Aorta (tissue), 5 donors: ENCODE results near the gene MKRN2. TPM values are rescaled to one million over a fixed set of nuclear protein-coding genes. Genes with fewer than 3 reads are reported as not detected.

Experiments used
- ATAC-seq: fragments of 200-7000 bp; cut with Tn5 transposase; one replicate; pipeline ENCODE4 v1.9.1; 2022; ENCODE audit warnings: moderate library complexity; ENCODE audit not compliant: low FRiP score
- DNase-seq, 2 donors: peaks; one replicate each; pipeline ENCODE4 v3.0.0-alpha.2; 2020
- H3K27ac ChIP-seq, 2 donors: one replicate each; pipeline ENCODE4 v1.5.1; 2013; ENCODE audit warnings: low read length in 2 of 2, mild to moderate bottlenecking in 2 of 2, moderate library complexity in 2 of 2, control low read depth in 1 of 2, inconsistent platforms in 1 of 2, low read depth in 1 of 2
- H3K27me3 ChIP-seq, 2 donors: one replicate each; pipeline ENCODE4 v1.6.1; 2013; ENCODE audit warnings: control low read depth in 1 of 2, low read length in 1 of 2, mild to moderate bottlenecking in 1 of 2, moderate library complexity in 1 of 2; ENCODE audit not compliant: insufficient read depth in 2 of 2, control insufficient read depth in 1 of 2
- H3K36me3 ChIP-seq, 2 donors: one replicate each; pipeline ENCODE4 v1.6.1; 2013; ENCODE audit warnings: control low read depth in 1 of 2, low read length in 1 of 2, mild to moderate bottlenecking in 1 of 2; ENCODE audit not compliant: insufficient read depth in 2 of 2, control insufficient read depth in 1 of 2
- H3K4me1 ChIP-seq, 2 donors: one replicate each; pipeline ENCODE4 v1.6.1; 2013; ENCODE audit warnings: low read length in 2 of 2, control low read depth in 1 of 2, mild to moderate bottlenecking in 1 of 2, moderate library complexity in 1 of 2; ENCODE audit not compliant: insufficient read depth in 2 of 2, control insufficient read depth in 1 of 2
- H3K4me3 ChIP-seq, 2 donors: one replicate each; pipeline ENCODE4 v1.5.1; 2013; ENCODE audit warnings: low read length in 2 of 2, control low read depth in 1 of 2, mild to moderate bottlenecking in 1 of 2
- H3K9me3 ChIP-seq: one replicate; pipeline ENCODE4 v1.6.1; 2013; ENCODE audit warnings: mild to moderate bottlenecking, low read length; ENCODE audit not compliant: control insufficient read depth
- WGBS, 2 donors: extraction: QIAGEN DNeasy Blood & Tissue Kit; methylation state at CpG; one replicate each; pipeline ENCODE4 v1.1.7; 2013; 5-methylcytosine and 5-hydroxymethylcytosine counted together
- intact Hi-C, 2 donors: fragments of 100-400 bp; cut with DNase I; formaldehyde crosslinking; loops; one replicate each; pipeline versions ENCODE4 v1.14.2 to v1.15.0; 2022
- polyA plus RNA-seq, 2 donors: library from polyadenylated mRNA; stranded (reverse); fragments of 200-250 nt; gene quantifications; one replicate each; pipeline ENCODE4 v1.2.3, GENCODE V29; 2013
- total RNA-seq, 2 donors: library from RNA; stranded (reverse); fragmentation: NEBNext Ultra II Directional; extraction: Animal tissue kit (Norgen Biotek cat#: 25700); gene quantifications; one replicate each; pipeline ENCODE4 v1.2.1, GENCODE V29; 2021
- donor health status: healthy with polysubstance abuse.
- donor health status: Bipolar disorder and iron deficiency.
- donor health status: DM: no; HTN: no; CAD: no.
- donor health status: DM: no; HTN: no; CAD: no.
- donor health status: DM: yes; HTN: yes; CAD: no.

The MKRN2 gene
- total and polyA plus RNA-seq, 4 donors, result 18.8 to 22.5 (median 22.3) TPM

- no peak overlapping the region for H3K4me3 ChIP-seq
- DNase-seq (no peak), ATAC-seq (no peak)
- H3K36me3 ChIP-seq, result peaks cover 3 to 27% of the 10 kb centered on the region in 2 donors
- no peaks in the 10 kb centered on the region for H3K9me3 ChIP-seq
- no peaks in the 10 kb centered on the region for H3K4me1 ChIP-seq
- H3K27ac ChIP-seq, result no peak overlapping the region
- no peaks in the 10 kb centered on the region for H3K27me3 ChIP-seq
- WGBS, 2 donors, result 70 to 81% methylated on average over 7 of the region's 7 CpGs
- intact Hi-C loops, result loop anchor here in 1 of 2 donors (5.0 kb wide), 1 partner anchor 54 kb away; no protein-coding TSS in a partner anchor
Observed at GRCh38 chr3:12588039-12589009, 31.4 kb downstream of the MKRN2 start.

DNA sequence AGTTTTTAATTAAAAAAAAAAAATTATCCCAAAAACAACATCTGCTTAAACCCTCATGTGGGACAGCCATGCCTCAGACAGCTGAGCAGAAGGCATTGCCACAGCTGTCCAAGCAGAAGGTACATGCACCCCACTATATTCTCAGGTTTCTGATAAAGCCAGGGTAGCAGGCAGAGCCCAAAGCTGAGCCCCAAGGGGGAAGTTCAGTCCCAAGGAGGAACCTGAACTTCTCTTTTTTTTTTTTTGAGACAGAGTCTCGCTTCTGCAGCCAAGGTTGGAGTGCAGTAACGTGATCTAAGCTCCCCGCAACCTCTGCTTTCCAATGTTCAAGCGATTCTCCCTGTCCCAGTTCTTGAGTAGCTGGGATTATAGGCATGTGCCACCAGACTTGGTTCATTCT lies 33.2 kb downstream of the MKRN2 start:
- H3K27me3 ChIP-seq, result no peaks in the 10 kb centered on the region
- no peaks in the 10 kb centered on the region for H3K4me1 ChIP-seq
- H3K27ac ChIP-seq, result no peak overlapping the region
- DNase-seq (no peak), ATAC-seq (no peak)
- intact Hi-C loops, result loop anchor here in 1 of 2 donors (10.0 kb wide), 1 partner anchor 135 kb away; no protein-coding TSS in a partner anchor
- H3K4me3 ChIP-seq, result no peak overlapping the region
- WGBS, 2 donors, result 93% methylated on average over 3 of the region's 4 CpGs; no CpG with 5 or more reads in 1 of the 2 donors
- H3K9me3 ChIP-seq, result no peaks in the 10 kb centered on the region
- peaks cover 5 to 24% of the 10 kb centered on the region in 2 donors for H3K36me3 ChIP-seq

- peaks cover 3 to 20% of the 10 kb centered on the region in 2 donors for H3K36me3 ChIP-seq
- intact Hi-C loops, result loop anchor here in 1 of 2 donors (10.0 kb wide), 1 partner anchor 133 kb away; no protein-coding TSS in a partner anchor
- H3K27ac ChIP-seq, result no peak overlapping the region
- no peaks in the 10 kb centered on the region for H3K27me3 ChIP-seq
- H3K4me3 ChIP-seq, result no peak overlapping the region
- H3K9me3 ChIP-seq, result no peaks in the 10 kb centered on the region
- 93 to 94% methylated on average over 6 of the region's 6 CpGs for WGBS, 2 donors
- DNase-seq (no peak), ATAC-seq (no peak)
- H3K4me1 ChIP-seq, result no peaks in the 10 kb centered on the region
Observed at GRCh38 chr3:12591456-12591855, 34.6 kb downstream of the MKRN2 start.

DNA sequence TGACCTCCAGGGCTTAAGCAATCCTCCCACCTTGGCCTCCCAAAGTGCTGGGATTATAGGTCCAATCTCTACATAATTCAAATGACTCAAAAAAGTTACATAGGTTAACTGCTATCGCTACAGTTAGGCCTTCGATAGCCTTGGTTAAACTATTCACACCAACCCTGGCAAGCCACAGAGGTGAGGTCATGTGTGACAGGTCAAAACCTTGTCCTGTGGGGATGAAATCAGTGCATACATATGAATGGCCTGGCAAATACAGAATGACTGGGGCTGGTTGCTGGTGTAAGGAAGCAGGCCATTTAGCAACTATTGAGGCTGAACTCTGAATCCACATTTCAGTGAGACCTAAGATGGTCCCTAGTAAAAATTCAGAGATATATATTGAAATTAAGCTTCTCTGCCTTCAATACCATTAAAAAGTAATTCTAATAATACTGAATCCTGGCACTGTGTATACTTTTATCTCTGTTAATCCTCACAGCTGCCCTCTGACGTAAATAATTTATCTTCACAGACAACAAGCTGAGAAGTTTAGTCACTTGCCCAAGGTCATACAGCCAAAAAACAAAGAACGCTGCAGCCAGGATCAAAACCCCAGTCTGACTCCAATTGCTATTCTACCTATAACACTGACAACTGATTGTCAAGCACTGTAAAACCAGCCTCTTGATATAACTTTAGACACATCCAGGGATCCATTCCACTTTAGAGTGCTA lies 35.3 kb downstream of the MKRN2 start:
- DNase-seq (no peak), ATAC-seq (no peak)
- no peak overlapping the region for H3K27ac ChIP-seq
- H3K4me3 ChIP-seq, result no peak overlapping the region
- H3K36me3 ChIP-seq, result peaks cover 3 to 20% of the 10 kb centered on the region in 2 donors
- WGBS, 2 donors, result 93% methylated on average over 4 of the region's 4 CpGs
- no peaks in the 10 kb centered on the region for H3K4me1 ChIP-seq
- intact Hi-C loops, result loop anchor here in 1 of 2 donors (10.0 kb wide), 1 partner anchor 133 kb away; no protein-coding TSS in a partner anchor
- H3K9me3 ChIP-seq, result no peaks in the 10 kb centered on the region
- no peaks in the 10 kb centered on the region for H3K27me3 ChIP-seq

GRCh38 chr3:12593473-12593872 lies 36.6 kb downstream of the MKRN2 start:
- no peak overlapping the region for H3K4me3 ChIP-seq
- H3K27ac ChIP-seq, result no peak overlapping the region
- peaks cover 7 to 20% of the 10 kb centered on the region in 2 donors for H3K36me3 ChIP-seq
- 89 to 90% methylated on average over 3 of the region's 3 CpGs for WGBS, 2 donors
- no peaks in the 10 kb centered on the region for H3K9me3 ChIP-seq
- ATAC-seq, result no peak
- H3K4me1 ChIP-seq, result no peaks in the 10 kb centered on the region
- DNase-seq, result no peak
- intact Hi-C loops, result loop anchor here in 1 of 2 donors (10.0 kb wide), 1 partner anchor 131 kb away; no protein-coding TSS in a partner anchor
- H3K27me3 ChIP-seq, result no peaks in the 10 kb centered on the region

DNA sequence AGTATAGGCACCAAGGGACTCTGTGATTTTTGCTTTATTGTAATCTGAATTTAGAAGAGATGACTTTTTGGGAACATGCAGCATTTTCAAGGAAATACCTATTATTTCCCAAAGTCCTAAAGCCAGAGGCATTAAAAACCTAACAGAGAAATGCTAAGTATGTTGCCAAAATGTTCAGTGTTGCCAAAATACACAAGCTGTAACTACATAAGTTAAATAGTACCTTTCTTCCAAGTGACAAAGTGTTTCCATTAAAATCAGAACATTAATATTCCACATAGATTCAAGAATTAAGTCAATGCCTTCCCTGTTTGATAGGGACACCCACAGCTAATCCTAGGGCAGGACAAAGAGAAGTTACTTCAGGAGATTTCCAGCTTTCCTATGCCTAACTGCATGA lies 42.0 kb downstream of the MKRN2 start:
- peaks cover 3% of the 10 kb centered on the region in 2 donors for H3K4me1 ChIP-seq
- H3K27me3 ChIP-seq, result no peaks in the 10 kb centered on the region
- ATAC-seq (no peak), DNase-seq (no peak)
- H3K27ac ChIP-seq, result peak overlapping the region in 1 of 2 donors; percentile 67
- intact Hi-C loops, result loop anchor here in 1 of 2 donors (10.0 kb wide), 1 partner anchor 126 kb away; no protein-coding TSS in a partner anchor
- H3K4me3 ChIP-seq, result no peak overlapping the region
- no peaks in the 10 kb centered on the region for H3K9me3 ChIP-seq
- H3K36me3 ChIP-seq, result peaks cover 3% of the 10 kb centered on the region in 2 donors

DNA sequence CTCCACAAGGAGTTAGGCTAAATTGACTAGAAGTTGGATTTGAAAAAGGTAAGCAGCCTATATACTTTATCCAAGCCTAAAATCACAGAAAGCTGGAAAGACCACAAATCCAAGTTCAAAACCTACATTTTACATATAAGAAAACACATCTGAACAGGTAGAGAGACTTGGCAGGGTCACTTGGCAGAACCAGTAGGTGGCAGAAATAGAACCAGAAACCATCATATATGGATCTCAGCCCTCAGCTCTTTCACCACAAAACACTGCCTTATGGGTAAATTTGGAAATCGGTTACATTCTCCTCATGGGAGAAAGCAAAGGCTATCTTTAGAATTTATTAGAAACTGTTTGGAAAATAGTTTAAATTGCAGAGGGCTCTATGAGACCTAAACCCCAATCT lies 44.2 kb downstream of the MKRN2 start:
- H3K4me3 ChIP-seq, result no peak overlapping the region
- H3K36me3 ChIP-seq, result peaks cover 0 to 3% of the 10 kb centered on the region in 2 donors
- H3K4me1 ChIP-seq, result peaks cover 3% of the 10 kb centered on the region in 2 donors
- H3K27me3 ChIP-seq, result no peaks in the 10 kb centered on the region
- DNase-seq, result no peak
- H3K9me3 ChIP-seq, result no peaks in the 10 kb centered on the region
- intact Hi-C loops, result loop anchor here in 1 of 2 donors (10.0 kb wide), 1 partner anchor 54 kb away; no protein-coding TSS in a partner anchor
- 10 to 21% methylated on average over 1 of the region's 1 CpG for WGBS, 2 donors
- H3K27ac ChIP-seq, result peak overlapping the region in 1 of 2 donors; percentile 36
- no peak for ATAC-seq

- ATAC-seq (no peak), DNase-seq (no peak)
- no peak overlapping the region for H3K4me3 ChIP-seq
Observed at GRCh38 chr3:12603969-12604368, 47.1 kb downstream of the MKRN2 start.

More at GRCh38 chr3:12603969-12604368, 47.1 kb downstream of the MKRN2 start:
- H3K27ac ChIP-seq, result no peak overlapping the region
- no peaks in the 10 kb centered on the region for H3K27me3 ChIP-seq
- H3K36me3 ChIP-seq, result peaks cover 0 to 2% of the 10 kb centered on the region in 2 donors
- WGBS, 2 donors, result 85 to 87% methylated on average over 2 of the region's 2 CpGs
- no peaks in the 10 kb centered on the region for H3K9me3 ChIP-seq
- intact Hi-C loops, result loop anchor here in 1 of 2 donors (10.0 kb wide), 1 partner anchor 51 kb away; no protein-coding TSS in a partner anchor
- H3K4me1 ChIP-seq, result peaks cover 3% of the 10 kb centered on the region in 2 donors
